HepG2 (cell line): ENCODE measurements around the gene ISOC2. TPM values are rescaled to one million over a fixed set of nuclear protein-coding genes. Genes with fewer than 3 reads are reported as not detected.

Source experiments
- HCFC1 ChIP-seq: fragments of 150-350 bp; IDR thresholded peaks from 2 replicates; pipeline ENCODE4 v1.6.1; 2014; ENCODE audit warnings: low read depth, low read length
- SAP130 ChIP-seq: IDR thresholded peaks from 2 replicates; pipeline ENCODE4 v1.6.1; 2016; ENCODE audit warnings: low read depth
- THAP11 ChIP-seq: IDR thresholded peaks from 2 replicates; pipeline ENCODE4 v1.6.1; 2016; ENCODE audit warnings: missing biosample characterization, missing genetic modification reagents
- ZNF256 ChIP-seq: sonication (generic); formaldehyde crosslinking; conservative IDR thresholded peaks from 2 replicates; pipeline ENCODE4 v1.4.0; 2020; ENCODE audit warnings: missing genetic modification reagents
- ZNF263 ChIP-seq: sonication (generic); formaldehyde crosslinking; IDR thresholded peaks from 2 replicates; pipeline ENCODE4 v1.4.0; 2020; ENCODE audit warnings: missing genetic modification reagents
- ZNF382 ChIP-seq: sonication (generic); formaldehyde crosslinking; IDR thresholded peaks from 2 replicates; pipeline ENCODE4 v1.5.0; 2020; ENCODE audit warnings: missing genetic modification reagents, mild to moderate bottlenecking, borderline replicate concordance
- ZNF451 ChIP-seq: sonication (generic); formaldehyde crosslinking; IDR thresholded peaks from 2 replicates; pipeline ENCODE4 v1.5.0; 2020; ENCODE audit warnings: mild to moderate bottlenecking, missing genetic modification reagents
- ZNF501 ChIP-seq: sonication (generic); formaldehyde crosslinking; IDR thresholded peaks from 2 replicates; pipeline ENCODE4 v1.5.1; 2020; ENCODE audit warnings: mild to moderate bottlenecking, moderate library complexity, missing genetic modification reagents
- ZNF724P ChIP-seq: sonication (generic); formaldehyde crosslinking; IDR thresholded peaks from 2 replicates; pipeline ENCODE4 v1.8.0; 2022; ENCODE audit warnings: missing genetic modification reagents, borderline replicate concordance
- ZNF768 ChIP-seq: sonication (generic); formaldehyde crosslinking; IDR thresholded peaks from 2 replicates; pipeline ENCODE4 v1.4.0; 2020; ENCODE audit warnings: missing genetic modification reagents
- ZNF816 ChIP-seq: sonication (generic); formaldehyde crosslinking; IDR thresholded peaks from 2 replicates; pipeline ENCODE4 v1.8.0; 2022; ENCODE audit warnings: missing genetic modification reagents, mild to moderate bottlenecking, borderline replicate concordance
- polyA plus RNA-seq, 8 experiments: library from polyadenylated mRNA; depleted of rRNA in 3 of 8; stranded (reverse) in 7 of 8; unstranded in 1 of 8; fragments of >200 nt; fragmentation: Illumina TruSeq in 4 of 8; extraction: Trizol in 4 of 8; gene quantifications; 2 replicates each; pipeline versions ENCODE4 v1.2.1 to v1.2.3, GENCODE V29; 2011 to 2016; ENCODE audit warnings: low read depth in 4 of 8, missing spikeins in 1 of 8, mixed read lengths in 1 of 8; ENCODE audit not compliant: insufficient read depth in 1 of 8
- total RNA-seq, 5 experiments: library from RNA; depleted of rRNA; stranded (reverse); fragments of >200 nt; fragmentation: Illumina TruSeq; extraction: Trizol; gene quantifications; 2 replicates each; pipeline ENCODE4 v1.2.3, GENCODE V29; 2016; ENCODE audit warnings: low read depth in 1 of 5
- TF ChIP-seq, protein P1 (sequence below): IDR thresholded peaks from 2 replicates; pipeline ENCODE4 v1.6.1; 2016; ENCODE audit warnings: low read depth, missing genetic modification reagents, missing compliant biosample characterization
- TF ChIP-seq, protein P2 (sequence below): sonication (generic); formaldehyde crosslinking; IDR thresholded peaks from 2 replicates; pipeline ENCODE4 v1.4.0; 2020; ENCODE audit warnings: missing genetic modification reagents
- TF ChIP-seq, protein P3 (sequence below): sonication (generic); formaldehyde crosslinking; IDR thresholded peaks from 2 replicates; pipeline ENCODE4 v1.4.0; 2020; ENCODE audit warnings: missing genetic modification reagents

ISOC2 gene
- total and polyA plus RNA-seq, 2 of the 13 experiments (the other 11 are each of a cell fraction or from before 2014, with no cell fraction given): 76.8 to 105 TPM

DNA sequence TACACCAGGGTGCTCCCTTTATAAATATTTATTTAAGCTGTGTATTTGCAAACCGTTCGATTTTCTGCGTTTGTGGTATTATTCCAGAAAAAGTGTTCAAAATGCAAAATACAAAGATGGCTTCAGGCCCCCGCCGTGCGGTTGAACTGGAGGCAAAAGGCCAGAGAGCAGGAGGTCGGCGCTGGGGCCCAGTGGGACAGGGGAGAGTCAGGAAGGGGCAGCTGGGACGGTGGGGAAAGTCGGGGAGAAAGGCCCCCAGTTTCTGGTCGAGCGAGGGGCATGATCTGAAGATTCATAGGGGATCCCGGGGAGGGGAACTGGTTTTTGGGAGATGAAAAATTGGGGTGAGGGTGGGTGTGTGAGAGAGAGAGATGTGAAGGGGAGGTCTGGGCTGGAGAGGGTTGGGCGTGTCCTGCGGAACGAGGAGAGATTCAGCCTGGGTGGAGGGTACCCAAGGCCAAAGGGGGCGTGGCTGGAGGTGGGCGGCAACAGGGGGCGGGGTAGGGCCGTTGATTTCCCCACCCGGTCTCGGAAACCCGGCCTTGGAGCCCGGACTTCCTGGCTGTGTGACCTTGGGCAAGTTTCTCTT lies 678 bp downstream of the ISOC2 start (continued):
- TF ChIP-seq, protein P1, sequence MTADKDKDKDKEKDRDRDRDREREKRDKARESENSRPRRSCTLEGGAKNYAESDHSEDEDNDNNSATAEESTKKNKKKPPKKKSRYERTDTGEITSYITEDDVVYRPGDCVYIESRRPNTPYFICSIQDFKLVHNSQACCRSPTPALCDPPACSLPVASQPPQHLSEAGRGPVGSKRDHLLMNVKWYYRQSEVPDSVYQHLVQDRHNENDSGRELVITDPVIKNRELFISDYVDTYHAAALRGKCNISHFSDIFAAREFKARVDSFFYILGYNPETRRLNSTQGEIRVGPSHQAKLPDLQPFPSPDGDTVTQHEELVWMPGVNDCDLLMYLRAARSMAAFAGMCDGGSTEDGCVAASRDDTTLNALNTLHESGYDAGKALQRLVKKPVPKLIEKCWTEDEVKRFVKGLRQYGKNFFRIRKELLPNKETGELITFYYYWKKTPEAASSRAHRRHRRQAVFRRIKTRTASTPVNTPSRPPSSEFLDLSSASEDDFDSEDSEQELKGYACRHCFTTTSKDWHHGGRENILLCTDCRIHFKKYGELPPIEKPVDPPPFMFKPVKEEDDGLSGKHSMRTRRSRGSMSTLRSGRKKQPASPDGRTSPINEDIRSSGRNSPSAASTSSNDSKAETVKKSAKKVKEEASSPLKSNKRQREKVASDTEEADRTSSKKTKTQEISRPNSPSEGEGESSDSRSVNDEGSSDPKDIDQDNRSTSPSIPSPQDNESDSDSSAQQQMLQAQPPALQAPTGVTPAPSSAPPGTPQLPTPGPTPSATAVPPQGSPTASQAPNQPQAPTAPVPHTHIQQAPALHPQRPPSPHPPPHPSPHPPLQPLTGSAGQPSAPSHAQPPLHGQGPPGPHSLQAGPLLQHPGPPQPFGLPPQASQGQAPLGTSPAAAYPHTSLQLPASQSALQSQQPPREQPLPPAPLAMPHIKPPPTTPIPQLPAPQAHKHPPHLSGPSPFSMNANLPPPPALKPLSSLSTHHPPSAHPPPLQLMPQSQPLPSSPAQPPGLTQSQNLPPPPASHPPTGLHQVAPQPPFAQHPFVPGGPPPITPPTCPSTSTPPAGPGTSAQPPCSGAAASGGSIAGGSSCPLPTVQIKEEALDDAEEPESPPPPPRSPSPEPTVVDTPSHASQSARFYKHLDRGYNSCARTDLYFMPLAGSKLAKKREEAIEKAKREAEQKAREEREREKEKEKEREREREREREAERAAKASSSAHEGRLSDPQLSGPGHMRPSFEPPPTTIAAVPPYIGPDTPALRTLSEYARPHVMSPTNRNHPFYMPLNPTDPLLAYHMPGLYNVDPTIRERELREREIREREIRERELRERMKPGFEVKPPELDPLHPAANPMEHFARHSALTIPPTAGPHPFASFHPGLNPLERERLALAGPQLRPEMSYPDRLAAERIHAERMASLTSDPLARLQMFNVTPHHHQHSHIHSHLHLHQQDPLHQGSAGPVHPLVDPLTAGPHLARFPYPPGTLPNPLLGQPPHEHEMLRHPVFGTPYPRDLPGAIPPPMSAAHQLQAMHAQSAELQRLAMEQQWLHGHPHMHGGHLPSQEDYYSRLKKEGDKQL (CRISPR knock-in tag): no peak
- TF ChIP-seq ZNF382 (CRISPR knock-in tag) (no peak), ZNF724P (CRISPR knock-in tag) (no peak), ZNF256 (no peak), ZNF768 (CRISPR knock-in tag) (no peak), HCFC1 (no peak), THAP11 (CRISPR knock-in tag) (no peak), SAP130 (CRISPR knock-in tag) (peak; percentile 7; the same call in 1 of the 2 replicates), ZNF501 (CRISPR knock-in tag) (no peak), ZNF263 (CRISPR knock-in tag) (peak; percentile 36; the same call in 1 of the 2 replicates), ZNF816 (CRISPR knock-in tag) (peak; percentile 87; the same call in 1 of the 2 replicates), ZNF451 (CRISPR knock-in tag) (no peak)
- TF ChIP-seq, protein P2, sequence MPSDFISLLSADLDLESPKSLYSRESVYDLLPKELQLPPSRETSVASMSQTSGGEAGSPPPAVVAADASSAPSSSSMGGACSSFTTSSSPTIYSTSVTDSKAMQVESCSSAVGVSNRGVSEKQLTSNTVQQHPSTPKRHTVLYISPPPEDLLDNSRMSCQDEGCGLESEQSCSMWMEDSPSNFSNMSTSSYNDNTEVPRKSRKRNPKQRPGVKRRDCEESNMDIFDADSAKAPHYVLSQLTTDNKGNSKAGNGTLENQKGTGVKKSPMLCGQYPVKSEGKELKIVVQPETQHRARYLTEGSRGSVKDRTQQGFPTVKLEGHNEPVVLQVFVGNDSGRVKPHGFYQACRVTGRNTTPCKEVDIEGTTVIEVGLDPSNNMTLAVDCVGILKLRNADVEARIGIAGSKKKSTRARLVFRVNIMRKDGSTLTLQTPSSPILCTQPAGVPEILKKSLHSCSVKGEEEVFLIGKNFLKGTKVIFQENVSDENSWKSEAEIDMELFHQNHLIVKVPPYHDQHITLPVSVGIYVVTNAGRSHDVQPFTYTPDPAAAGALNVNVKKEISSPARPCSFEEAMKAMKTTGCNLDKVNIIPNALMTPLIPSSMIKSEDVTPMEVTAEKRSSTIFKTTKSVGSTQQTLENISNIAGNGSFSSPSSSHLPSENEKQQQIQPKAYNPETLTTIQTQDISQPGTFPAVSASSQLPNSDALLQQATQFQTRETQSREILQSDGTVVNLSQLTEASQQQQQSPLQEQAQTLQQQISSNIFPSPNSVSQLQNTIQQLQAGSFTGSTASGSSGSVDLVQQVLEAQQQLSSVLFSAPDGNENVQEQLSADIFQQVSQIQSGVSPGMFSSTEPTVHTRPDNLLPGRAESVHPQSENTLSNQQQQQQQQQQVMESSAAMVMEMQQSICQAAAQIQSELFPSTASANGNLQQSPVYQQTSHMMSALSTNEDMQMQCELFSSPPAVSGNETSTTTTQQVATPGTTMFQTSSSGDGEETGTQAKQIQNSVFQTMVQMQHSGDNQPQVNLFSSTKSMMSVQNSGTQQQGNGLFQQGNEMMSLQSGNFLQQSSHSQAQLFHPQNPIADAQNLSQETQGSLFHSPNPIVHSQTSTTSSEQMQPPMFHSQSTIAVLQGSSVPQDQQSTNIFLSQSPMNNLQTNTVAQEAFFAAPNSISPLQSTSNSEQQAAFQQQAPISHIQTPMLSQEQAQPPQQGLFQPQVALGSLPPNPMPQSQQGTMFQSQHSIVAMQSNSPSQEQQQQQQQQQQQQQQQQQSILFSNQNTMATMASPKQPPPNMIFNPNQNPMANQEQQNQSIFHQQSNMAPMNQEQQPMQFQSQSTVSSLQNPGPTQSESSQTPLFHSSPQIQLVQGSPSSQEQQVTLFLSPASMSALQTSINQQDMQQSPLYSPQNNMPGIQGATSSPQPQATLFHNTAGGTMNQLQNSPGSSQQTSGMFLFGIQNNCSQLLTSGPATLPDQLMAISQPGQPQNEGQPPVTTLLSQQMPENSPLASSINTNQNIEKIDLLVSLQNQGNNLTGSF: no peak
- TF ChIP-seq, protein P3, sequence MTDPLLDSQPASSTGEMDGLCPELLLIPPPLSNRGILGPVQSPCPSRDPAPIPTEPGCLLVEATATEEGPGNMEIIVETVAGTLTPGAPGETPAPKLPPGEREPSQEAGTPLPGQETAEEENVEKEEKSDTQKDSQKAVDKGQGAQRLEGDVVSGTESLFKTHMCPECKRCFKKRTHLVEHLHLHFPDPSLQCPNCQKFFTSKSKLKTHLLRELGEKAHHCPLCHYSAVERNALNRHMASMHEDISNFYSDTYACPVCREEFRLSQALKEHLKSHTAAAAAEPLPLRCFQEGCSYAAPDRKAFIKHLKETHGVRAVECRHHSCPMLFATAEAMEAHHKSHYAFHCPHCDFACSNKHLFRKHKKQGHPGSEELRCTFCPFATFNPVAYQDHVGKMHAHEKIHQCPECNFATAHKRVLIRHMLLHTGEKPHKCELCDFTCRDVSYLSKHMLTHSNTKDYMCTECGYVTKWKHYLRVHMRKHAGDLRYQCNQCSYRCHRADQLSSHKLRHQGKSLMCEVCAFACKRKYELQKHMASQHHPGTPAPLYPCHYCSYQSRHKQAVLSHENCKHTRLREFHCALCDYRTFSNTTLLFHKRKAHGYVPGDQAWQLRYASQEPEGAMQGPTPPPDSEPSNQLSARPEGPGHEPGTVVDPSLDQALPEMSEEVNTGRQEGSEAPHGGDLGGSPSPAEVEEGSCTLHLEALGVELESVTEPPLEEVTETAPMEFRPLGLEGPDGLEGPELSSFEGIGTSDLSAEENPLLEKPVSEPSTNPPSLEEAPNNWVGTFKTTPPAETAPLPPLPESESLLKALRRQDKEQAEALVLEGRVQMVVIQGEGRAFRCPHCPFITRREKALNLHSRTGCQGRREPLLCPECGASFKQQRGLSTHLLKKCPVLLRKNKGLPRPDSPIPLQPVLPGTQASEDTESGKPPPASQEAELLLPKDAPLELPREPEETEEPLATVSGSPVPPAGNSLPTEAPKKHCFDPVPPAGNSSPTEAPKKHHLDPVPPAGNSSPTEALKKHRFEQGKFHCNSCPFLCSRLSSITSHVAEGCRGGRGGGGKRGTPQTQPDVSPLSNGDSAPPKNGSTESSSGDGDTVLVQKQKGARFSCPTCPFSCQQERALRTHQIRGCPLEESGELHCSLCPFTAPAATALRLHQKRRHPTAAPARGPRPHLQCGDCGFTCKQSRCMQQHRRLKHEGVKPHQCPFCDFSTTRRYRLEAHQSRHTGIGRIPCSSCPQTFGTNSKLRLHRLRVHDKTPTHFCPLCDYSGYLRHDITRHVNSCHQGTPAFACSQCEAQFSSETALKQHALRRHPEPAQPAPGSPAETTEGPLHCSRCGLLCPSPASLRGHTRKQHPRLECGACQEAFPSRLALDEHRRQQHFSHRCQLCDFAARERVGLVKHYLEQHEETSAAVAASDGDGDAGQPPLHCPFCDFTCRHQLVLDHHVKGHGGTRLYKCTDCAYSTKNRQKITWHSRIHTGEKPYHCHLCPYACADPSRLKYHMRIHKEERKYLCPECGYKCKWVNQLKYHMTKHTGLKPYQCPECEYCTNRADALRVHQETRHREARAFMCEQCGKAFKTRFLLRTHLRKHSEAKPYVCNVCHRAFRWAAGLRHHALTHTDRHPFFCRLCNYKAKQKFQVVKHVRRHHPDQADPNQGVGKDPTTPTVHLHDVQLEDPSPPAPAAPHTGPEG (CRISPR knock-in tag): no peak
